ENCODE data around the gene MUC2. TPM values are rescaled to one million over a fixed set of nuclear protein-coding genes. Genes with fewer than 3 reads are reported as not detected.

Gene MUC2
- total RNA-seq, 1 donor from 2014 or later, result not detected

DNA sequence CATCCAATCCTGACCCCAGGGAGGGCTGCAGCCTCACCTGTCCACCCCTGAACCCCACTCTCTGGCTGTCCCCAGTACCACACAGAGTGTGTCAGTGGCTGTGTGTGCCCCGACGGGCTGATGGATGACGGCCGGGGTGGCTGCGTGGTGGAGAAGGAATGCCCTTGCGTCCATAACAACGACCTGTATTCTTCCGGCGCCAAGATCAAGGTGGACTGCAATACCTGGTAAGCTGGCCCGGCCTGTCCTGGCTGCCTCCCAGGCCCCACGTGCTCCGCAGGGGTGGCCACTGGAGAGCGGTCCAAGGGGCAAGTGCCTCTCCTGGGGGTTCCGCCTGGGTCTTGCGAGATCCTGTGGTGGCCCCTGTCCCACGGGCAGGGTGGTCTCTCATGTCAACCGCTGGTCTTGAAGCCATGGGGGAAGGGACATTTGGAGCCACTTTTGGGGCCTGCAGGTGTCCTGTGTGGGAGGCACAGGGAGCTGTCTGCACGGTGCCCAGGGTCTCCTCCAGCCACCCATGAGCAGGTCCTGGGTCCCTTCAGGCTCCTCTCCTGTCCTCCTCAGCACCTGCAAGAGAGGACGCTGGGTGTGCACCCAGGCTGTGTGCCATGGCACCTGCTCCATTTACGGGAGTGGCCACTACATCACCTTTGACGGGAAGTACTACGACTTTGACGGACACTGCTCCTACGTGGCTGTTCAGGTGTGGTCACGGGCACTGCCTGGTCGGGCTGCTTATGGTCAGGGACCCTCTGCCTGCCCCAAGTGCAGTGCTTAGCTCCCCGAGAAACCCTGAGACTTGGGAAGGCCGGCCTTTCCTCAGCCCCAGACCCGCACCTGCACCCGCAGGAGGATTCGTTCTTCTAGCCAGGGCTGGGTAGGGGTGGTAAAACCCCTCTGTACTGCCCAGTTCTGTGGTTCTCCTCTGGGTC lies 11.8 kb downstream of the MUC2 start:
- no peaks in the 10 kb centered on the region for H3K36me3 Mint-ChIP-seq (ENCODE audit: low read depth, unreplicated experiment)
- Histone ChIP-seq H3K4me3 (ENCODE audit: insufficient read depth, low read depth, low read length) (no peak overlapping the region), H2AFZ (ENCODE audit: low read depth, low read length) (no peak overlapping the region), H3K9ac (ENCODE audit: low read length) (no peak overlapping the region), H3K27ac (ENCODE audit: low read depth, low read length) (no peak overlapping the region), H3K36me3 (ENCODE audit: insufficient read depth, low read length) (no peaks in the 10 kb centered on the region), H3K4me1 (ENCODE audit: insufficient read depth, low read length) (no peaks in the 10 kb centered on the region), H3K9me3 (ENCODE audit: insufficient read depth, low read depth, low read length) (peaks cover 6% of the 10 kb centered on the region), H4K20me1 (ENCODE audit: insufficient read depth, low read length) (no peaks in the 10 kb centered on the region), H3K27me3 (ENCODE audit: insufficient read depth, low read length) (no peaks in the 10 kb centered on the region), H3K79me2 (ENCODE audit: insufficient read depth, low read length) (no peaks in the 10 kb centered on the region), H3K4me2 (ENCODE audit: low read length) (no peak overlapping the region)
- TF ChIP-seq, protein P1, sequence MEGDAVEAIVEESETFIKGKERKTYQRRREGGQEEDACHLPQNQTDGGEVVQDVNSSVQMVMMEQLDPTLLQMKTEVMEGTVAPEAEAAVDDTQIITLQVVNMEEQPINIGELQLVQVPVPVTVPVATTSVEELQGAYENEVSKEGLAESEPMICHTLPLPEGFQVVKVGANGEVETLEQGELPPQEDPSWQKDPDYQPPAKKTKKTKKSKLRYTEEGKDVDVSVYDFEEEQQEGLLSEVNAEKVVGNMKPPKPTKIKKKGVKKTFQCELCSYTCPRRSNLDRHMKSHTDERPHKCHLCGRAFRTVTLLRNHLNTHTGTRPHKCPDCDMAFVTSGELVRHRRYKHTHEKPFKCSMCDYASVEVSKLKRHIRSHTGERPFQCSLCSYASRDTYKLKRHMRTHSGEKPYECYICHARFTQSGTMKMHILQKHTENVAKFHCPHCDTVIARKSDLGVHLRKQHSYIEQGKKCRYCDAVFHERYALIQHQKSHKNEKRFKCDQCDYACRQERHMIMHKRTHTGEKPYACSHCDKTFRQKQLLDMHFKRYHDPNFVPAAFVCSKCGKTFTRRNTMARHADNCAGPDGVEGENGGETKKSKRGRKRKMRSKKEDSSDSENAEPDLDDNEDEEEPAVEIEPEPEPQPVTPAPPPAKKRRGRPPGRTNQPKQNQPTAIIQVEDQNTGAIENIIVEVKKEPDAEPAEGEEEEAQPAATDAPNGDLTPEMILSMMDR (IDR thresholded peaks at IDR 0.05; ENCODE audit: insufficient read depth, low read depth, low read length), result no peak
- TF ChIP-seq EZH2 (IDR thresholded peaks at IDR 0.05; ENCODE audit: insufficient read depth, low read length), result no peak
- DNase-seq (ENCODE audit: low read depth) (no peak), FAIRE-seq (no peak)
- no peak overlapping the region for H3K4me3 Mint-ChIP-seq (ENCODE audit: unreplicated experiment)
- no peaks in the 10 kb centered on the region for H3K9me3 Mint-ChIP-seq (ENCODE audit: unreplicated experiment)
- no peaks in the 10 kb centered on the region for H3K4me1 Mint-ChIP-seq (ENCODE audit: low read depth, unreplicated experiment)
- H3K27ac Mint-ChIP-seq (ENCODE audit: unreplicated experiment), result no peak overlapping the region
- H3K27me3 Mint-ChIP-seq (ENCODE audit: low read depth, unreplicated experiment), result no peaks in the 10 kb centered on the region

- H2AFZ ChIP-seq (ENCODE audit: low read depth, low read length), result no peak overlapping the region
- no peak overlapping the region for H3K27ac ChIP-seq (ENCODE audit: low read depth, low read length)
- H3K36me3 Mint-ChIP-seq (ENCODE audit: low read depth, unreplicated experiment), result no peaks in the 10 kb centered on the region
- H4K20me1 ChIP-seq (ENCODE audit: insufficient read depth, low read length), result no peaks in the 10 kb centered on the region
- DNase-seq (ENCODE audit: low read depth), result no peak
- H3K79me2 ChIP-seq (ENCODE audit: insufficient read depth, low read length), result no peaks in the 10 kb centered on the region
- no peaks in the 10 kb centered on the region for H3K4me1 ChIP-seq (ENCODE audit: insufficient read depth, low read length)
- H3K27me3 Mint-ChIP-seq (ENCODE audit: low read depth, unreplicated experiment), result no peaks in the 10 kb centered on the region
- TF ChIP-seq EZH2 (IDR thresholded peaks at IDR 0.05; ENCODE audit: insufficient read depth, low read length), result no peak
- TF ChIP-seq, protein P1 (IDR thresholded peaks at IDR 0.05; ENCODE audit: insufficient read depth, low read depth, low read length), result no peak
- no peak overlapping the region for H3K4me3 Mint-ChIP-seq (ENCODE audit: unreplicated experiment)
- H3K36me3 ChIP-seq (ENCODE audit: insufficient read depth, low read length), result no peaks in the 10 kb centered on the region
- H3K9ac ChIP-seq (ENCODE audit: low read length), result no peak overlapping the region
- no peak overlapping the region for H3K27ac Mint-ChIP-seq (ENCODE audit: unreplicated experiment)
- no peaks in the 10 kb centered on the region for H3K27me3 ChIP-seq (ENCODE audit: insufficient read depth, low read length)
- no peak overlapping the region for H3K4me2 ChIP-seq (ENCODE audit: low read length)
- FAIRE-seq, result no peak
- no peaks in the 10 kb centered on the region for H3K9me3 Mint-ChIP-seq (ENCODE audit: unreplicated experiment)
- H3K4me1 Mint-ChIP-seq (ENCODE audit: low read depth, unreplicated experiment), result no peaks in the 10 kb centered on the region
- no peak overlapping the region for H3K4me3 ChIP-seq (ENCODE audit: insufficient read depth, low read depth, low read length)
- peaks cover 9% of the 10 kb centered on the region for H3K9me3 ChIP-seq (ENCODE audit: insufficient read depth, low read depth, low read length)
Observed at GRCh38 chr11:1087279-1087960, 12.7 kb downstream of the MUC2 start.

Data from astrocyte (in vitro differentiated cells and primary cell).